Cardiac septum (tissue), 1 donor: ENCODE data around the gene CCL2. TPM values are rescaled to one million over a fixed set of nuclear protein-coding genes. Genes with fewer than 3 reads are reported as not detected.

Source experiments
- DNase-seq: peaks from one replicate; pipeline ENCODE4 v3.0.0-alpha.2; 2020; ENCODE audit warnings: low spot score
- intact Hi-C: fragments of 100-400 bp; cut with DNase I; formaldehyde crosslinking; loops from one replicate; pipeline ENCODE4 v1.14.0; 2022
- total RNA-seq: library from RNA; stranded (reverse); fragmentation: NEBNext Ultra II Directional; extraction: Animal tissue kit (Norgen Biotek cat#: 25700); gene quantifications from one replicate; pipeline ENCODE4 v1.2.1, GENCODE V29; 2021
- donor health status: DM: no; HTN: no; CAD: no.

The CCL2 gene
- total RNA-seq, 1 donor from 2014 or later = 42.3 TPM

- no peak for DNase-seq
- intact Hi-C loops = loop anchor here (10.0 kb wide), 1 partner anchor 1117 kb away; the partner anchor contains the start of gene SLFN11
These were observed 2.4 kb downstream of the CCL2 start for GRCh38 chr17:34257299-34257985.

DNA sequence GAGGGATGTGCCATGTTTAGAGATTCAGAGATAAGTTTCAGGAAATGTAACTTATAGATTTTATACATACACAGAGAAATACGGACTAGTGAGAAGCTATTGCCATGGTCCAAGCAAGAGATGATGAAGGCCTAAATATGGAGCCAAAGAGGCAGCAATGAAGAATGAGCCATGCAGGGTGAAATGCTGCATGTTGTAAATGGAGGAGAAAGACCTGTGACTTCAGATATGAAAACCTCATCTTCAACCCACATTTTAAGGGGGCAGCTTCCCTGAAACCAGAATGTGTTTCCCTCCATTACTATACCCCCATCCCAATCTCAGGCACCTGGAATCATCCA, 2.9 kb downstream of the CCL2 start:
- intact Hi-C loops = loop anchor here (10.0 kb wide), 1 partner anchor 1117 kb away; the partner anchor contains the start of gene SLFN11

DNA sequence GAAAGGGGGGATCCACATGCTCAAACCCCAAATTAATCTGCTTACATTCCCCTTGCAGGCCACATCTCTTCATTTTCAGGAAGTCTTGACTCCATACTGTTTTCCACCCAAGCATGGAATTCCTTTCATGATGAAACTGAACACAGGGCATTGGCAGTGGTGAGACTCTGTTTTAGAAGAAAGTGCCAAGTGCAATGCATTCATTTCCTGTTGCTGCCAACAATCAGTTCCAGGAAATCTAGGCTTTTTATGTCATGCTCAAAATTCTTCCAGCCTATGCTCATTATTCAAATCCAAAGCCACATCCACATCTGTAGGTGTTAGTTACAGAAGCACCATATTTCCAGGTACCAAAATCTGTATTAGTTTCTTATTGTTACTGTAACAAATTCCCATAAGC, 4.1 kb downstream of the CCL2 start:
- DNase-seq = no peak
- intact Hi-C loops = loop anchor here (10.0 kb wide), 1 partner anchor 1116 kb away; the partner anchor contains the start of gene SLFN11

More for the DNA sequence above, 2.9 kb downstream of the CCL2 start:
- DNase-seq = no peak

DNA sequence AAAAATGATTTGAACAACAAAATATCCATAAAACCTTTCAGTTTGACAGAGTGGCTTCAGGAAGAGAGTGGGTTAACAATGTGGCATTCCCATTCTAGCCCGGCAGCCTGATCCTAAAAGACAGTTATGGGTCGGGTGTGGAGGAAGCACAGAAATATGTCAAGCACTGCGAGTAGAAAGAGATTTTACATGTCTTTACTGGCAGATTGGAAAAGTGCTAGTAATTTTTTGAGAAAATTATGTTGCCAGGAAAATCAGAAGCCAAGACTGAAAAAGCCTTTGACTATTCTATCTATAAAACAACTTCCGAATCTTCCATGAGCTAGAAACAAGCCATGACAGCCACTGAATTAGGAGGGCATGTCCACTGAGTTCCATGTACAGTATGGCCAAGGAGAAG, 5.8 kb downstream of the CCL2 start:
- DNase-seq = no peak
- intact Hi-C loops = no loop called here

- intact Hi-C loops = no loop called here
- no peak for DNase-seq
These were observed 6.7 kb downstream of the CCL2 start for GRCh38 chr17:34261568-34262337.

GRCh38 chr17:34265711-34266110, 10.6 kb downstream of the CCL2 start:
- intact Hi-C loops = no loop called here
- DNase-seq = no peak

GRCh38 chr17:34269969-34270368, 14.9 kb downstream of the CCL2 start, which contains the start of gene CCL7:
CCL7 (plus strand) TSS chr17:34270221; CDS start chr17:34270291, 70 bp downstream.
- no peak for DNase-seq
- intact Hi-C loops = no loop called here

GRCh38 chr17:34275881-34276280, 20.8 kb downstream of the CCL2 start:
- intact Hi-C loops = no loop called here
- DNase-seq = no peak

DNA sequence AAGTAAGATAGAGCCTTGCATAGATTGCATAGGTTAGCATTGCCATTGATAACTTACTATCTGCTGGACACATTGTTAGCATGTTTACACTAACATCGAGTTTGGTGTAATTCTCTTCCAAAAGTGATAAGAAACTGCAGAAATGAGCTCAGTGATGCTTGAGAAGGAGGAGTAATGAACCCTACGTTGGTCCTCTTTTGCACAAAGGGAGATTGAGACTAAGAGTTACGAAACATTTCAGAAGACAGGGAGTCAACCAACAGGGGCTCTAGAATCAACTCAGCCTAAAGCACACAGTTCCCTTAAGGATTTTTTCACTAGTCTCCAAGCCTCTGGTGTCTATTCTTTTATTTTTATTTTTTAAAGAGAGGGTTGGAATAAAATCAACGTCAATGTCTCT, 21.7 kb downstream of the CCL2 start:
- intact Hi-C loops = no loop called here
- no peak for DNase-seq

DNA sequence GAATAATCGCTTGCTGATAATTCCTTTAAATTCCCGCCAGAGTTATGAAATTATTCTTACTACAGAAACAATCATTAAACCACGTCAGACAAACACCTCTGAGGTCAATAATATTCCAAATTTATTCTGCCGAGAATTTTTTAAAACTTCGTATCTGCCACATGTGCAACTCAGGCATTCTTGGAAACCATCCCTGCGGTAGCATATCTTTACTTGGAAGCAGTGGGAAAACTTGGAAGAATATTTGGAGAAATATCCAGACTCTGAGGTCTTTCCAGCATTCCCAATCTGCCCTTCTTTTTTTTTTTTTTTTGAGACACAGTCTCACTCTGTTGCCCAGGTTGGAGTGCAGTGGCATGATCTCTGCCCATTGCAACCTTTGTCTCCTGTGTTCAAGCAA, 28.5 kb downstream of the CCL2 start:
- intact Hi-C loops = no loop called here

DNA sequence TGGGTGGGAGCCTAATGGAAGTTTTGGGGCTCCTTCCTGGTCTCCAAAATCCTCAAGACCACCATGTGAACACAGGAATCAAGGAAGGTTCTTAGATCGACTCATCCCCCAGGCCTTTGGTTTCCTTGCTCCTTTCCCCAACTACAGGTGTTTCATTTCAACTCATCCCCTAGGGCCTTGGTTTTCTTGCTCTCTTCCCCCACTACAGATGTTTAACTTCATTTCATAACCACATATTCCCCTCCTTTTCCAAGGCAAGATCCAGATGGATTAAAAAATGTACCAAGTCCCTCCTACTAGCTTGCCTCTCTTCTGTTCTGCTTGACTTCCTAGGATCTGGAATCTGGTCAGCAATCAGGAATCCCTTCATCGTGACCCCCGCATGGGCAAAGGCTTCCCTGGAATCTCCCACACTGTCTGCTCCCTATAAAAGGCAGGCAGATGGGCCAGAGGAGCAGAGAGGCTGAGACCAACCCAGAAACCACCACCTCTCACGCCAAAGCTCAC, 30.3 kb downstream of the CCL2 start, which contains the start of gene CCL11:
Gene CCL11 (plus strand): TSS at position 457 of the 507 bp plus-strand sequence. CDS start 67 bp downstream, outside the sequence.
- intact Hi-C loops = loop anchor here (1.0 kb wide), 1 partner anchor 31 kb away; no protein-coding TSS in a partner anchor
- no peak for DNase-seq

More for the DNA sequence above, 28.5 kb downstream of the CCL2 start:
- no peak for DNase-seq

DNA sequence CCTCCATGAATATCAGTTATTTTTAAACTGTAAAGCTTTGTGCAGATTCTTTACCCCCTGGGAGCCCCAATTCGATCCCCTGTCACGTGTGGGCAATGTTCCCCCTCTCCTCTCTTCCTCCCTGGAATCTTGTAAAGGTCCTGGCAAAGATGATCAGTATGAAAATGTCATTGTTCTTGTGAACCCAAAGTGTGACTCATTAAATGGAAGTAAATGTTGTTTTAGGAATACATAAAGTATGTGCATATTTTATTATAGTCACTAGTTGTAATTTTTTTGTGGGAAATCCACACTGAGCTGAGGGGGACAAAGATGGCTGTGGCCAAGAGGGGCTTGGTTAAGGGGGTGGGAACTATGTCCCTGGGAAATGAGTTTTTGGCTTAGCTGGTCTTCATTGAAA, 32.8 kb downstream of the CCL2 start:
- DNase-seq = no peak
- intact Hi-C loops = no loop called here

DNA sequence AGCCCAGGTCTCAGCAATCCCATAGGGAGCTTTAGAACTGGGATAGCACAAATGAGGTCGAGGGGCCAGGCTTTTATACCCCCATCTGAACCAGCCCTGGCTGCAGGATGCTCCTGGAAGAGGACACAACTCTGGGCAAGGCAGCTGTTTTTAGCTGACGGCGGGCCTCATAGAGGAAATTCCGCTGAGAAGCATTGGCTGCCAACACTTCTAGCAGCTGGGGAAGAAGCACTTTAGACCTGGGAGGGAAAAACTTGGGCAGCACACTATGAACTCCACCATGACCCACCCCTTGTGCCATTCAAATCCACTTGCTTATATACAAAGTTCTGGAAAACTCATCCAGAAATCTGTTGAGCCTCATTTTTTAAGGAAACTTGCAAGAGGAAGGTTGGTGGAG, 35.5 kb downstream of the CCL2 start:
- intact Hi-C loops = no loop called here

GRCh38 chr17:34291721-34292348, 36.8 kb downstream of the CCL2 start:
- intact Hi-C loops = no loop called here
- DNase-seq = no peak

More for the DNA sequence above, 35.5 kb downstream of the CCL2 start:
- DNase-seq = no peak

DNA sequence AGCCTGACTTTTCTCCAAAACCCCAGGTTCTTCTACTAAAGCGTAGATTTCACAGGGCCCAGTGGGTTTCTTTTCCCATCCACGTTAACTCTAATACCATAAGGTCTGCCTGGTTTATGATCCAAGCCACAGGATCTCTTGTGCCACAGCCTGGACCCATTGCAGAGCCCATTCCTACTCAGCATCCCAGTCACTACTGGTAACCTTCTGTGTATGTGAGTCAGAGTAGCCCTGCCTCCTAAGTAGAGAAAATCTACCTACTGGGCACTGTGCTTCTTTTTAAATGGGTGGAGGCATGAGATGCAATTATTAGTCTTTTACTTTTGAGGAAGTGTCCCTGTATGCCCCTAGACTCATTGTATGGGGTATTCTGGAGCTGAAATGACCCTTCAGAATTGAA, 43.9 kb downstream of the CCL2 start:
- intact Hi-C loops = no loop called here
- DNase-seq = no peak

DNA sequence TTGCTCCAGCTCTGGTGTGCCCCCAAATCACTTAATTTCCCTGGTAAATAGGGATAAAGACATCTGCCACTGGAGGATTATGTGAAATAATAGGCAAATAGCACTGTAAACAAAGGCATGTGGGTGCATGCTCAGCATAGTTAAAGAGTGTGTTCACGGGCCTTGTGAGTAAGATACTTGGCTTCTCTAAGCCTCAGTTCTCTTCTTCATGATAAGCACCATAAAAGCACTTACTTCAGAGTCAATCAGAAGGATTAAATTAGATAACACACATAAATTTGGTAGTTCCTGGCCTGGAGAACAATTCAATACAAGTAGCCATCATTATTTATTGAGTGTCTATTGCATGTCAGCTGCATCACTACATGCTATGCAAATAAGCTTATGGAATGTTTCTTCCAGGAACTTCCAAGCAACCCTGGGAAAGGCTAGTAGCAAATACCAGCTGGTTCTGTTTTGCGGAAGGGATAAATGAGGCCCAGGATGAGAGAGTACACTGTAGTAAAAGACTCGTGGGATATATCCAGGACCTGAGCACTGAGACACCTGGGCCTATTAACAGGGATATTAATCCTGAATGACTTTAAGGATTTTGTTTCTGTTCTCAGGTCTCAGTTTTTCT, 45.0 kb downstream of the CCL2 start:
- intact Hi-C loops = no loop called here
- DNase-seq = no peak

GRCh38 chr17:34300652-34301370, 45.7 kb downstream of the CCL2 start:
- intact Hi-C loops = no loop called here
- no peak for DNase-seq

DNA sequence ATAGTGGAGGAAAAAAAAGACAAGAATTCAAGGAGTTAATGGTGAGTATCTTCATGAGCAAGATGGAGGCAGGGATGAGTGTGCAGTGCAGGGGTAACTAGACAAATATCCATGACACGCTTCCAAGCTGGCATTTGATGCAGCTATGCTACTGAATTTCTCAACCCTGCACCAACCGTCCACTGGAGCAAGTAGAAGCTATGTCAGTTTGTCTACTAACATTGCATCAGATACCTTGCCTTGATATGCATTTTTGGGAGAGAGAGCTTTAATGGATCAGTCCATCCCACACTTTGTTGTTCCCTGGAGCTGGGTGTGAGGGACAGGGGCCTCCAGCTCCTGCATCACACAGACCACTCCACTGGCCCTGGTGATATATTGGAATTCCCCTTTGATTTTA, 46.9 kb downstream of the CCL2 start:
- intact Hi-C loops = no loop called here
- no peak for DNase-seq

- intact Hi-C loops = no loop called here
- DNase-seq = no peak
These were observed 47.6 kb downstream of the CCL2 start for GRCh38 chr17:34302636-34303035.
